Measurements from ENCODE around the gene PTPRA.

DNA sequence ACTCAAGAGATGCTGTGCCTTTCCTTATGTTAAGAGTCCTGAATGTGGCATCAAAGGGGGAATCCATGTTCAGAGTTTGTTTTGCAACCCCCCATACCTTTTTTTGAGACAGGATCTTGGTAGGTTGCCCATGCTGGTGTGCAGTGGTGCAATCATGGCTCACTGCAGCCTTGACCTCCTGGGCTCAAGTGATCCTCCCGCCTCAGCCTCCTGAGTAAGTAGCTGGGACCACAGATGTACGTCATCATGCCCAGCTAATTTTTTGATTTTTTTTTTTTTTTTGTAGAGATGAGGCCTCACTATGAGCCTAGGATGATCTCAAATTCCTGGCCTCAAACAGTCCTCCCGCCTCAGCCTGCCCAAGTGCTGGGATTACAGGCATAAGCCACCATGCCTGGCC lies 16.5 kb downstream of the PTPRA start:
- TF ChIP-seq RAD21 (IDR thresholded peaks at IDR 0.05) (no peak), NR2F2 (IDR thresholded peaks at IDR 0.05) (no peak), GABPA (IDR thresholded peaks at IDR 0.05 in 1 of 2, conservative IDR thresholded peaks at IDR 0.05 in 1 of 2) (no peak), SP1 (IDR thresholded peaks at IDR 0.05) (no peak), YY1 (IDR thresholded peaks at IDR 0.05) (no peak), FOXA1 (IDR thresholded peaks at IDR 0.05) (no peak), REST (IDR thresholded peaks at IDR 0.05) (no peak), TAF1 (conservative IDR thresholded peaks at IDR 0.05) (no peak)
- TF ChIP-seq, protein P1, sequence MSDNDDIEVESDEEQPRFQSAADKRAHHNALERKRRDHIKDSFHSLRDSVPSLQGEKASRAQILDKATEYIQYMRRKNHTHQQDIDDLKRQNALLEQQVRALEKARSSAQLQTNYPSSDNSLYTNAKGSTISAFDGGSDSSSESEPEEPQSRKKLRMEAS (IDR thresholded peaks at IDR 0.05): no peak
- TF ChIP-seq, protein P2, sequence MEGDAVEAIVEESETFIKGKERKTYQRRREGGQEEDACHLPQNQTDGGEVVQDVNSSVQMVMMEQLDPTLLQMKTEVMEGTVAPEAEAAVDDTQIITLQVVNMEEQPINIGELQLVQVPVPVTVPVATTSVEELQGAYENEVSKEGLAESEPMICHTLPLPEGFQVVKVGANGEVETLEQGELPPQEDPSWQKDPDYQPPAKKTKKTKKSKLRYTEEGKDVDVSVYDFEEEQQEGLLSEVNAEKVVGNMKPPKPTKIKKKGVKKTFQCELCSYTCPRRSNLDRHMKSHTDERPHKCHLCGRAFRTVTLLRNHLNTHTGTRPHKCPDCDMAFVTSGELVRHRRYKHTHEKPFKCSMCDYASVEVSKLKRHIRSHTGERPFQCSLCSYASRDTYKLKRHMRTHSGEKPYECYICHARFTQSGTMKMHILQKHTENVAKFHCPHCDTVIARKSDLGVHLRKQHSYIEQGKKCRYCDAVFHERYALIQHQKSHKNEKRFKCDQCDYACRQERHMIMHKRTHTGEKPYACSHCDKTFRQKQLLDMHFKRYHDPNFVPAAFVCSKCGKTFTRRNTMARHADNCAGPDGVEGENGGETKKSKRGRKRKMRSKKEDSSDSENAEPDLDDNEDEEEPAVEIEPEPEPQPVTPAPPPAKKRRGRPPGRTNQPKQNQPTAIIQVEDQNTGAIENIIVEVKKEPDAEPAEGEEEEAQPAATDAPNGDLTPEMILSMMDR (IDR thresholded peaks at IDR 0.05; ENCODE audit: low read depth, low read length, missing input control): no peak
- TF ChIP-seq, protein P3, sequence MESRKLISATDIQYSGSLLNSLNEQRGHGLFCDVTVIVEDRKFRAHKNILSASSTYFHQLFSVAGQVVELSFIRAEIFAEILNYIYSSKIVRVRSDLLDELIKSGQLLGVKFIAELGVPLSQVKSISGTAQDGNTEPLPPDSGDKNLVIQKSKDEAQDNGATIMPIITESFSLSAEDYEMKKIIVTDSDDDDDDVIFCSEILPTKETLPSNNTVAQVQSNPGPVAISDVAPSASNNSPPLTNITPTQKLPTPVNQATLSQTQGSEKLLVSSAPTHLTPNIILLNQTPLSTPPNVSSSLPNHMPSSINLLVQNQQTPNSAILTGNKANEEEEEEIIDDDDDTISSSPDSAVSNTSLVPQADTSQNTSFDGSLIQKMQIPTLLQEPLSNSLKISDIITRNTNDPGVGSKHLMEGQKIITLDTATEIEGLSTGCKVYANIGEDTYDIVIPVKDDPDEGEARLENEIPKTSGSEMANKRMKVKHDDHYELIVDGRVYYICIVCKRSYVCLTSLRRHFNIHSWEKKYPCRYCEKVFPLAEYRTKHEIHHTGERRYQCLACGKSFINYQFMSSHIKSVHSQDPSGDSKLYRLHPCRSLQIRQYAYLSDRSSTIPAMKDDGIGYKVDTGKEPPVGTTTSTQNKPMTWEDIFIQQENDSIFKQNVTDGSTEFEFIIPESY (IDR thresholded peaks at IDR 0.05): no peak
